Thoracic aorta (tissue), 2 donors: ENCODE results near the gene RFTN2. TPM values are rescaled to one million over a fixed set of nuclear protein-coding genes. Genes with fewer than 3 reads are reported as not detected.

Experiments
- ATAC-seq: fragments of 150-250 bp; one replicate; pipeline ENCODE4 v1.8.0; 2017; ENCODE audit warnings: low read depth; ENCODE audit not compliant: insufficient number of reproducible peaks, low FRiP score
- DNase-seq: peaks from one replicate; pipeline ENCODE4 v3.0.0-alpha.2; 2020; ENCODE audit warnings: low spot score
- H3K27ac ChIP-seq, 2 donors: fragments of 200-600 bp; sonication (generic); 1 replicate in 1 of 2; 2 replicates in 1 of 2; pipeline ENCODE4 v1.5.1; 2016; ENCODE audit warnings: mild to moderate bottlenecking in 2 of 2, moderate library complexity in 2 of 2
- H3K27me3 ChIP-seq: fragments of 200-600 bp; sonication (generic); replicated peaks from 2 replicates; pipeline ENCODE4 v1.6.0; 2016; ENCODE audit warnings: mild to moderate bottlenecking; ENCODE audit not compliant: insufficient read depth
- H3K36me3 ChIP-seq: fragments of 200-600 bp; sonication (generic); one replicate; pipeline ENCODE4 v1.5.1; 2016
- H3K4me1 ChIP-seq, 2 donors: fragments of 200-600 bp; sonication (generic); 1 replicate in 1 of 2; 2 replicates in 1 of 2; pipeline versions ENCODE4 v1.5.1 to v1.6.0; 2016; ENCODE audit warnings: low read depth in 2 of 2, mild to moderate bottlenecking in 1 of 2; ENCODE audit not compliant: control insufficient read depth in 1 of 2
- H3K4me3 ChIP-seq: fragments of 200-600 bp; sonication (generic); 2 replicates; pipeline ENCODE4 v1.5.1; 2016; ENCODE audit warnings: mild to moderate bottlenecking
- H3K9me3 ChIP-seq: fragments of 200-600 bp; sonication (generic); 2 replicates; pipeline ENCODE4 v1.5.1; 2016
- CTCF ChIP-seq: fragments of 200-600 bp; sonication (generic); IDR thresholded peaks from one replicate; pipeline ENCODE4 v1.5.1; 2019; ENCODE audit warnings: antibody characterized with exemption
- total RNA-seq, 2 donors: library from RNA; depleted of rRNA; stranded (reverse); fragments of >200 nt; gene quantifications; one replicate each; pipeline versions ENCODE4 v1.1.0 to v1.2.3, GENCODE V29; 2016

The RFTN2 gene
- total RNA-seq, 2 donors from 2014 or later: 9.3 to 18.9 TPM

- no peak overlapping the region for H3K27ac ChIP-seq
- TF ChIP-seq CTCF: no peak
- no peak for ATAC-seq
- DNase-seq: no peak
- peaks cover 0 to 6% of the 10 kb centered on the region in 2 donors for H3K4me1 ChIP-seq
- H3K27me3 ChIP-seq: no peaks in the 10 kb centered on the region
- no peaks in the 10 kb centered on the region for H3K9me3 ChIP-seq
- no peak overlapping the region for H3K4me3 ChIP-seq
- peaks cover 32% of the 10 kb centered on the region for H3K36me3 ChIP-seq
Measured at GRCh38 chr2:197539734-197540133, 135.7 kb downstream of the RFTN2 start.

- no peak for DNase-seq
- no peak overlapping the region for H3K4me3 ChIP-seq
- ATAC-seq: no peak
- no peak overlapping the region for H3K27ac ChIP-seq
- peaks cover 0 to 6% of the 10 kb centered on the region in 2 donors for H3K4me1 ChIP-seq
- H3K9me3 ChIP-seq: no peaks in the 10 kb centered on the region
- no peak for TF ChIP-seq CTCF
- H3K36me3 ChIP-seq: peaks cover 23% of the 10 kb centered on the region
- H3K27me3 ChIP-seq: no peaks in the 10 kb centered on the region
Measured at GRCh38 chr2:197538412-197538811, 137.0 kb downstream of the RFTN2 start.

Other genes starting within 250 kb of the RFTN2 start
- gene SF3B1, start 240.6 kb downstream of the RFTN2 start, total RNA-seq: 100 to 1,000 TPM; 259 to 506 TPM
- gene COQ10B, start 222.0 kb downstream of the RFTN2 start, total RNA-seq: 10 to 100 TPM; 41.6 to 42.8 TPM
- gene HSPD1, start 175.7 kb downstream of the RFTN2 start, total RNA-seq: 100 to 1,000 TPM in 1 of 2 donors, 10 to 100 TPM in 1; 48.9 to 121 TPM
- gene HSPE1, start 175.2 kb downstream of the RFTN2 start, total RNA-seq: 10 to 100 TPM; 26.3 to 45.0 TPM
- gene MOB4, start 159.5 kb downstream of the RFTN2 start, total RNA-seq: 10 to 100 TPM; 17.5 to 27.2 TPM
- gene MARS2, start 29.8 kb upstream of the RFTN2 start, total RNA-seq: 10 to 100 TPM in 1 of 2 donors, 1 to 10 TPM in 1; 1.5 to 12.3 TPM
- gene BOLL, start 109.7 kb upstream of the RFTN2 start, total RNA-seq: not detected
- 10 to 100 TPM; 25.6 to 26.2 TPM for gene PLCL1, start 129.0 kb upstream of the RFTN2 start, total RNA-seq